SJSA1 (cell line): ENCODE data around the gene LSMEM2. TPM values are rescaled to one million over a fixed set of nuclear protein-coding genes. Genes with fewer than 3 reads are reported as not detected.
"Not testable (repeated sequence)": the region's sequence is repeated elsewhere in the genome, so short reads cannot be mapped to it uniquely, and the experiment has no call there.

Experiments used
- DNase-seq, 2 experiments: peaks; one replicate each; pipeline ENCODE4 v3.0.0-alpha.2; 2015 to 2020; ENCODE audit warnings: low spot score in 2 of 2, low read depth in 1 of 2
- H3K27ac ChIP-seq: fragments of 250-450 bp; sonication (Bioruptor Pico); 2 replicates; pipeline ENCODE4 v1.5.1; 2020; ENCODE audit warnings: mild to moderate bottlenecking, moderate library complexity
- H3K27me3 ChIP-seq: fragments of 250-450 bp; sonication (Bioruptor Pico); replicated peaks from 2 replicates; pipeline ENCODE4 v1.5.1; 2020; ENCODE audit warnings: mild to moderate bottlenecking, moderate library complexity
- H3K36me3 ChIP-seq: fragments of 250-450 bp; sonication (Bioruptor Pico); 2 replicates; pipeline ENCODE4 v1.5.1; 2020; ENCODE audit warnings: mild to moderate bottlenecking
- H3K4me1 ChIP-seq: fragments of 250-450 bp; sonication (Bioruptor Pico); replicated peaks from 2 replicates; pipeline ENCODE4 v1.6.1; 2021; ENCODE audit warnings: mild to moderate bottlenecking
- H3K4me3 ChIP-seq: fragments of 250-450 bp; sonication (Bioruptor Pico); 2 replicates; pipeline ENCODE4 v1.5.1; 2020; ENCODE audit warnings: mild to moderate bottlenecking
- H3K9me3 ChIP-seq: fragments of 250-450 bp; sonication (Bioruptor Pico); replicated peaks from 2 replicates; pipeline ENCODE4 v1.5.1; 2020; ENCODE audit warnings: mild to moderate bottlenecking
- total RNA-seq: library from RNA; depleted of rRNA; stranded (reverse); fragments of >200 nt; shearing (Covaris generic); gene quantifications from 2 replicates; pipeline ENCODE4 v1.2.3, GENCODE V29; 2014

The LSMEM2 gene
- total RNA-seq, 1 experiment from 2014 or later, result not detected

GRCh38 chr3:50264383-50264963 is 14.4 kb upstream of the LSMEM2 start:
- H3K9me3 ChIP-seq, result no peaks in the 10 kb centered on the region
- H3K27me3 ChIP-seq, result no peaks in the 10 kb centered on the region
- H3K4me1 ChIP-seq, result peaks cover 65% of the 10 kb centered on the region
- peak overlapping the region; percentile 72 for H3K27ac ChIP-seq
- no peak overlapping the region for H3K4me3 ChIP-seq
- peaks cover 11% of the 10 kb centered on the region for H3K36me3 ChIP-seq
- peak; percentile 91 to 92 for DNase-seq

- H3K36me3 ChIP-seq, result peaks cover 7% of the 10 kb centered on the region; the same call in 1 of the 2 replicates
- H3K27ac ChIP-seq, result peak overlapping the region; percentile 72
- no peak overlapping the region for H3K4me3 ChIP-seq
- H3K4me1 ChIP-seq, result peaks cover 66% of the 10 kb centered on the region
- no peaks in the 10 kb centered on the region for H3K9me3 ChIP-seq
- H3K27me3 ChIP-seq, result no peaks in the 10 kb centered on the region
- DNase-seq, result no peak
Observed at GRCh38 chr3:50264964-50265485, 13.9 kb upstream of the LSMEM2 start.

GRCh38 chr3:50265571-50265970 is 13.3 kb upstream of the LSMEM2 start:
- Histone ChIP-seq H3K36me3 (peaks cover 7% of the 10 kb centered on the region; the same call in 1 of the 2 replicates), H3K4me3 (no peak overlapping the region), H3K27me3 (no peaks in the 10 kb centered on the region), H3K4me1 (peaks cover 65% of the 10 kb centered on the region), H3K27ac (peak overlapping the region; percentile 72), H3K9me3 (no peaks in the 10 kb centered on the region)
- DNase-seq, result no peak

GRCh38 chr3:50266017-50266416 is 12.9 kb upstream of the LSMEM2 start:
- Histone ChIP-seq H3K4me1 (peaks cover 61% of the 10 kb centered on the region), H3K27ac (no peak overlapping the region), H3K9me3 (no peaks in the 10 kb centered on the region), H3K4me3 (no peak overlapping the region), H3K27me3 (no peaks in the 10 kb centered on the region), H3K36me3 (peaks cover 3% of the 10 kb centered on the region; the same call in 1 of the 2 replicates)
- DNase-seq, result no peak

- peaks cover under 1% of the 10 kb centered on the region; the same call in 1 of the 2 replicates for H3K36me3 ChIP-seq
- H3K9me3 ChIP-seq, result no peaks in the 10 kb centered on the region
- no peak overlapping the region for H3K27ac ChIP-seq
- H3K4me3 ChIP-seq, result no peak overlapping the region; the same call in 1 of the 2 replicates
- no peak for DNase-seq
- peaks cover 56% of the 10 kb centered on the region for H3K4me1 ChIP-seq
- no peaks in the 10 kb centered on the region for H3K27me3 ChIP-seq
Observed at GRCh38 chr3:50266836-50267235, 12.1 kb upstream of the LSMEM2 start.

GRCh38 chr3:50267280-50267913 is 11.5 kb upstream of the LSMEM2 start:
- Histone ChIP-seq H3K4me1 (peaks cover 56% of the 10 kb centered on the region), H3K27ac (no peak overlapping the region)

GRCh38 chr3:50268276-50268675 is 10.6 kb upstream of the LSMEM2 start:
- Histone ChIP-seq H3K9me3 (no peaks in the 10 kb centered on the region), H3K27me3 (no peaks in the 10 kb centered on the region), H3K36me3 (no peaks in the 10 kb centered on the region), H3K27ac (no peak overlapping the region), H3K4me3 (no peak overlapping the region), H3K4me1 (peaks cover 60% of the 10 kb centered on the region)
- no peak for DNase-seq

More at GRCh38 chr3:50267280-50267913, 11.5 kb upstream of the LSMEM2 start:
- H3K36me3 ChIP-seq, result no peaks in the 10 kb centered on the region
- H3K4me3 ChIP-seq, result peak overlapping the region; percentile 16; the same call in 1 of the 2 replicates
- no peaks in the 10 kb centered on the region for H3K27me3 ChIP-seq
- no peak for DNase-seq
- H3K9me3 ChIP-seq, result no peaks in the 10 kb centered on the region

GRCh38 chr3:50268703-50269451 is 10.0 kb upstream of the LSMEM2 start, which contains the start of gene SEMA3B:
Gene SEMA3B, plus strand, starts transcription at chr3:50269147. Its CDS starts 94 bp downstream, at chr3:50269241.
- Histone ChIP-seq H3K4me1 (peaks cover 58% of the 10 kb centered on the region), H3K27ac (no peak within 1 kb of the TSS), H3K9me3 (no peaks in the 10 kb centered on the region), H3K4me3 (no peak within 1 kb of the TSS), H3K36me3 (no peaks in the 10 kb centered on the region), H3K27me3 (no peaks in the 10 kb centered on the region)
- DNase-seq, result peak; percentile 52 to 74

- no peak for DNase-seq
- Histone ChIP-seq H3K36me3 (no peaks in the 10 kb centered on the region), H3K27me3 (no peaks in the 10 kb centered on the region), H3K27ac (no peak overlapping the region), H3K4me1 (peaks cover 53% of the 10 kb centered on the region), H3K4me3 (no peak overlapping the region), H3K9me3 (no peaks in the 10 kb centered on the region)
Observed at GRCh38 chr3:50269460-50269859, 9.4 kb upstream of the LSMEM2 start.

- Histone ChIP-seq H3K27me3 (no peaks in the 10 kb centered on the region), H3K36me3 (no peaks in the 10 kb centered on the region), H3K4me3 (no peak overlapping the region), H3K9me3 (no peaks in the 10 kb centered on the region), H3K27ac (no peak overlapping the region), H3K4me1 (peaks cover 47% of the 10 kb centered on the region)
- no peak for DNase-seq
Observed at GRCh38 chr3:50269977-50270413, 8.9 kb upstream of the LSMEM2 start.

- H3K36me3 ChIP-seq, result no peaks in the 10 kb centered on the region
- no peak overlapping the region for H3K4me3 ChIP-seq
- H3K4me1 ChIP-seq, result peaks cover 41% of the 10 kb centered on the region
- no peaks in the 10 kb centered on the region for H3K27me3 ChIP-seq
- H3K27ac ChIP-seq, result no peak overlapping the region
- no peaks in the 10 kb centered on the region for H3K9me3 ChIP-seq
- DNase-seq, result no peak
Observed at GRCh38 chr3:50270422-50271224, 8.3 kb upstream of the LSMEM2 start.

GRCh38 chr3:50271314-50271936 is 7.5 kb upstream of the LSMEM2 start:
- H3K4me1 ChIP-seq, result peaks cover 39% of the 10 kb centered on the region
- H3K9me3 ChIP-seq, result no peaks in the 10 kb centered on the region
- no peak overlapping the region for H3K4me3 ChIP-seq
- no peaks in the 10 kb centered on the region for H3K36me3 ChIP-seq
- no peak overlapping the region for H3K27ac ChIP-seq
- no peak for DNase-seq
- no peaks in the 10 kb centered on the region for H3K27me3 ChIP-seq

GRCh38 chr3:50272538-50272910 is 6.4 kb upstream of the LSMEM2 start:
- not testable (repeated sequence) for DNase-seq, H3K27ac ChIP-seq, H3K27me3 ChIP-seq, H3K4me3 ChIP-seq, H3K36me3 ChIP-seq, H3K9me3 ChIP-seq
- peaks cover 35% of the 10 kb centered on the region for H3K4me1 ChIP-seq
